Panc1 (cell line): ENCODE measurements around the gene CCND1.

ENCODE experiments used
- POLR2AphosphoS5 ChIP-seq: IDR thresholded peaks from 2 replicates; pipeline ENCODE4 v1.6.1; 2012; ENCODE audit warnings: mild to moderate bottlenecking, low read depth, low read length, moderate library complexity
- REST ChIP-seq, 2 experiments: IDR thresholded peaks; 2 replicates each; pipeline ENCODE4 v1.6.1; 2011 to 2012; ENCODE audit warnings: low read depth in 2 of 2, control low read depth in 1 of 2, low read length in 1 of 2, mild to moderate bottlenecking in 1 of 2, moderate library complexity in 1 of 2; ENCODE audit not compliant: insufficient read depth in 1 of 2
- SIN3A ChIP-seq: IDR thresholded peaks from 2 replicates; pipeline ENCODE4 v1.6.1; 2012; ENCODE audit warnings: low read depth, mild to moderate bottlenecking, low read length, moderate library complexity, borderline replicate concordance; ENCODE audit not compliant: insufficient read depth
- TCF7L2 ChIP-seq: IDR thresholded peaks from 2 replicates; pipeline ENCODE4 v1.6.1; 2011; ENCODE audit warnings: mild to moderate bottlenecking, low read depth, low read length, inconsistent platforms
- TF ChIP-seq, protein P1 (sequence below): fragments of 450-650 bp; IDR thresholded peaks from 2 replicates; pipeline ENCODE4 v1.5.1; 2017; ENCODE audit warnings: mild to moderate bottlenecking

GRCh38 chr11:69674267-69674885, 33.4 kb downstream of the CCND1 start:
- TF ChIP-seq, protein P1, sequence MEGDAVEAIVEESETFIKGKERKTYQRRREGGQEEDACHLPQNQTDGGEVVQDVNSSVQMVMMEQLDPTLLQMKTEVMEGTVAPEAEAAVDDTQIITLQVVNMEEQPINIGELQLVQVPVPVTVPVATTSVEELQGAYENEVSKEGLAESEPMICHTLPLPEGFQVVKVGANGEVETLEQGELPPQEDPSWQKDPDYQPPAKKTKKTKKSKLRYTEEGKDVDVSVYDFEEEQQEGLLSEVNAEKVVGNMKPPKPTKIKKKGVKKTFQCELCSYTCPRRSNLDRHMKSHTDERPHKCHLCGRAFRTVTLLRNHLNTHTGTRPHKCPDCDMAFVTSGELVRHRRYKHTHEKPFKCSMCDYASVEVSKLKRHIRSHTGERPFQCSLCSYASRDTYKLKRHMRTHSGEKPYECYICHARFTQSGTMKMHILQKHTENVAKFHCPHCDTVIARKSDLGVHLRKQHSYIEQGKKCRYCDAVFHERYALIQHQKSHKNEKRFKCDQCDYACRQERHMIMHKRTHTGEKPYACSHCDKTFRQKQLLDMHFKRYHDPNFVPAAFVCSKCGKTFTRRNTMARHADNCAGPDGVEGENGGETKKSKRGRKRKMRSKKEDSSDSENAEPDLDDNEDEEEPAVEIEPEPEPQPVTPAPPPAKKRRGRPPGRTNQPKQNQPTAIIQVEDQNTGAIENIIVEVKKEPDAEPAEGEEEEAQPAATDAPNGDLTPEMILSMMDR, result no peak
- TF ChIP-seq REST (IDR thresholded peaks at IDR 0.05; ENCODE audit: insufficient read depth in 1 of 2, low read depth in 2 of 2, low read length in 1 of 2) (no peak), POLR2AphosphoS5 (no peak), SIN3A (no peak), TCF7L2 (no peak)
